Stimulated activated CD4-positive, alpha-beta T cell treated with anti-CD3 and anti-CD28 coated beads, Interleukin-1b, Interleukin-23, amount 100 ng/mL, for 1 hour (primary cell): ENCODE results near the gene NPC2.
A peak's percentile ranks its signal among the peaks of the same experiment; 100 is the strongest.

ENCODE experiments used
- DNase-seq, 2 donors: peaks; one replicate each; pipeline ENCODE4 v3.0.0-alpha.2; 2020; ENCODE audit warnings: low read depth in 2 of 2

Gene NPC2

GRCh38 chr14:74503291-74503937 lies 10.3 kb upstream of the NPC2 start:
- no peak for DNase-seq

GRCh38 chr14:74502236-74503019 lies 9.3 kb upstream of the NPC2 start:
- no peak for DNase-seq

- no peak for DNase-seq
Measured at GRCh38 chr14:74501691-74502090, 8.6 kb upstream of the NPC2 start.

- DNase-seq, result no peak
Measured at GRCh38 chr14:74501135-74501614, 8.1 kb upstream of the NPC2 start.

DNA sequence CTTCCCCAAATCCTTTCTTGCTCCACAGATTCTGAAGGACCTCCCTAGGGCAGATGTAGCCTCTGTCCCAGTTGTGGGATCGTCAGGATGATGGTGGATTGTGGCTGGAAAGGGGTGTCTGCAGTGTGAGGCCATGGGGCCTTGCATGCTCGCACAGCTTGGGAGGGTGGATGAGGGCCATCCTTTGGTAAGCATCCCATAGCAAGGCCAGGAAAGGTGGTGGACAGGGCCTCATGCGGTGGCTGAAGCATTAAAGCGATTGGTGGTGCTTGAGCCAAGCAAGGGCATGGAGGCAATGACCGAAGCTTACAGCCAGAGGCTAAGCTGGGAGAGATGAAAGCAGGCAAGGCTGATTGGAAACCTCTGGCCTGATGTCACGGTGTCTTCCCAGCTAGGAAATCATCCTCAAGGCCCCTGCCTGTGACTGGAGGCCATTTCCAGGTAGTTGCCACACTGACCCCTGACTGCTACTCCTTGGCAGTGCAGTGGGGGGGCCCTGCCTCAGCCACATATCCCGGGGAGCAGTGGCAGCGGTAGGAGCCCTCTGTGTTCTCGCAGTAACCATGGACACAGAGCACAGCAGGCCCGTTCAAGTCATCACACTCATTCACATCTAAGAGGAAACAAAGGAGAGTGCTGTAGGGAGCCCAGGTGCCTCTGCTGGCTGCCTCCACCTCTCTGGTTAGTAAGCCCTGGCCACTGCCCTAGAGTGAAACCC lies 7.5 kb upstream of the NPC2 start:
- no peak for DNase-seq

GRCh38 chr14:74495356-74495755 lies 2.3 kb upstream of the NPC2 start:
- DNase-seq, result no peak

DNA sequence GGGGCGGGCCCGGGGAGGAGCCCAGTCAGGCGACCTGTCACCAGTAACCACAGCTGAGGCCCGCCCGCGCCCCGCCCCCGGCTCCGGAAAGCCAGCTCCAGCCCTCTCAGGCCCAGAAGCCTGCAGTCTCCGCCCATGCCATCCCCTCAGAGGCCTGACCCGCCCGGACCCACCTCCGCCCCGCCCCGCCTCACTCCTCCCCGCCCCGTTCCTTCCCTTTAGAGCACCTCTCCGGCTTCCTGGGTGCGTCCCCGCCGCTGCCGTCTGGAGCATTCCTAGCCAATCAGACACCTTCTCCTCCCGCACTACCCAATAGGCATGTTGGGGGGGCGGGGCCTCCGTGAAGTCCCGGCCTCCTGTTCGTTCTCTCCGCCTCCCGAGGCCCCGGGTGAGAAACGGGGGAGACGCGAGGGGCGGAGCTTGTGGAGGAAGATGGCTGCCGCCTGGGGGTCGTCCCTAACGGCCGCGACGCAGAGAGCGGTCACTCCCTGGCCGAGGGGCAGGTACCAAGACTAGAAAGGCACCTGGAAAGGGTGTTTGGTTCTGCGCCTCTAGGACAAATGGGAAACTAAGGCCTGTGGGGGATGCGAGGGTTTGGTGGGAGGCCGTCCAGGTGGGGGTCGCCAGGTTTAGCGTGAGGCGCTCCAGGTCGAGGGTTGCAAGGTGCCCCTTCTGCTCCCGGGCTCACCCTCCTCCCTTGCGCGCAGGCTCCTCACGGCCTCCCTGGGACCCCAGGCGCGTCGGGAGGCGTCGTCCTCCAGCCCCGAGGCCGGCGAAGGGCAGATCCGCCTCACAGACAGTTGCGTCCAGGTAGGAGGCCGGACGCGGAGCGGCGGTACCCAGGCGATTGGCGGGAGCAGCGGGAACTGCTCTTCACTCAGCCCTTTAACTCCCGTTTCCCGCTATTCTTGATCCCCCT lies 497 bp upstream of the NPC2 start, which contains the start of gene ISCA2:
ISCA2 (plus strand) TSS at position 423 of the 919 bp plus-strand sequence; CDS start at position 433, 10 bp downstream.
- peak; percentile 98 to 99 for DNase-seq

GRCh38 chr14:74491956-74492775 lies 939 bp downstream of the NPC2 start:
- no peak for DNase-seq

- DNase-seq, result no peak
Measured at GRCh38 chr14:74490486-74490885, 2.6 kb downstream of the NPC2 start.

GRCh38 chr14:74488786-74489397 lies 4.2 kb downstream of the NPC2 start:
- no peak for DNase-seq

DNA sequence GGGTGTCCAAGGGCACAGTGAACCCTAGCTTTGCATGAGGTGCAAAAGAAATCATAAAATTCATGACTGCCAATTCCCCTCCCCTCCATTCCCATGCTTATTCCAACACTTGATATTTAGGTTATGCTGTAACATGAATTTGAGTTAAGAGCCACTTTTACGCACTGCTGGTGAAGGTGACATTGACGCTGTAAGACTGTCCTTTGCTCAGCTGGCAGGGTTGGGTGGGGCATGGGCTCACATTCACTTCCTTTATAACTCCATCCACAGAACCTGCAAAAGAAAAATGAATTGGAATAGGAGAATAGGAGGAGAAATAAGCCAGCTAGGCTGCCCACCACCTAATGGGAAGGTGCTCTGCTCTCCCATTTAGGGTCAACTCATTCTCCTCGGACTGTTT lies 6.9 kb downstream of the NPC2 start:
- no peak for DNase-seq

GRCh38 chr14:74483321-74483720 lies 9.8 kb downstream of the NPC2 start:
- no peak for DNase-seq

- no peak for DNase-seq
Measured at GRCh38 chr14:74482571-74482970, 10.5 kb downstream of the NPC2 start.

DNA sequence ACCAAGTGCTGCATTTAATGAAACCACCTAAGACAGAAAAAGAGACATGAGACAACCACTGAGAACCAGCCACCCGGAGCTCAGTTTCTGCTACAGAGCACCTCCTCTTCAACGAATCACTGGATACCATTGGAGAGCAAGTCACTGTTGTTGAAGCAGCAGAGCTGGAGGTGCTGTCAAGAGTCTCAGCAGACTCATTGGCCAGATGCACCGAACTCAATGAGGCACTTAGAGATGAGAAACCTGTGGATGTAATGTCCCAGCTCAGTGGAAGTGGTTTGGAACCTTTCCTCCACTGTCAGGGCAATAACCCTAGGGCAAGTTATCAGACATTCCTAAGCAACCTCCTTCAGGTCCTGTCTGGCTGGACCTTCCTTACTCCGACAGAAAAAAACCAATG lies 13.1 kb downstream of the NPC2 start:
- DNase-seq, result no peak

DNA sequence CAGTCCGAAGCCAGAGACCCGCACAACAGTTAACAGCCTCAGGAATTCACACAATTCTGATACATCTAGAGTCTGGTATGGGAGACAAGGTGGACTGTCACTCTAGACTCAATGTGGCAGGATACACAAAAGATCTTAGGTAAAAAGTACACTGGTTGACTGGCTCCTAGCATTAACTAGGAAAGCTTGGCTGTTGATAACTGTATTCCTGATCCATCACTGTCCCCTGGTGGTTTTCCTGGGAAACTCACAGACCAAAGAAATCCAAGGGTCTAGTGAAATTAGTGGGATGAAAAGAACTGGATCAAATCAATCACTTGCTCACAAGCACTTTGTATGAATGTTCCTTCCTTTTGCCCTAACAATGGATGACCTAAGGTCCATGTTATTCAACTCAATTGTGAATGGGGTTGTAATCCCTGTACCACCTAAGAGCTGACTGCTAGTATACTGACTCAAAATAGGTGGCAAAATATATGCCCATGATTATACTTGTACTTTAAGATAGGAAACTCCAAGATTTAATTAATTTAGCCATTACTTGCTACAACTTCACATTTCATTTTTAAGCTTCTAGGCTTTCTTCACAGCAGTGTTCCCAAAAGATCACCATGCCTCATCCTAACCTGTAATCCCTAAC lies 14.0 kb downstream of the NPC2 start:
- no peak for DNase-seq

GRCh38 chr14:74476607-74477006 lies 16.5 kb downstream of the NPC2 start:
- no peak for DNase-seq

GRCh38 chr14:74476107-74476506 lies 17.0 kb downstream of the NPC2 start:
- no peak for DNase-seq

DNA sequence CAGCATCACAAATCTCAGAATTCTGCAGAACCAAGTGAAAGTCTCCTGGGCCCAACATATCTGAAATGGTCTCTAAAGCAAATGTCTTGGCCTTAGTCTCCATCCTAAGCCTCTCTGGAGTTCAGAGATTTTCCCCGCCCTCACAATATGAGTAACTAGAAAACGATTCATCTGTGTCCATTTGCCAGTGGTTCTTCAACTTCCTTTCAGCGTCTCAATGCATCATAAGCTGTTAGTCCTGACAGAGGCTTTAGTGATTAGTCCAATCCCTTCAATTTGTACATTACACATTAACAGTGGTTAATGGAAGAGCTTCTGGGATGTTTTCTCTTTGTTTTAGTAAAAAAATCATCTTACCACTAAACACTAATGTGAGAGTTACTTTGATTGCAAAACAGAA lies 17.4 kb downstream of the NPC2 start:
- DNase-seq, result no peak

DNA sequence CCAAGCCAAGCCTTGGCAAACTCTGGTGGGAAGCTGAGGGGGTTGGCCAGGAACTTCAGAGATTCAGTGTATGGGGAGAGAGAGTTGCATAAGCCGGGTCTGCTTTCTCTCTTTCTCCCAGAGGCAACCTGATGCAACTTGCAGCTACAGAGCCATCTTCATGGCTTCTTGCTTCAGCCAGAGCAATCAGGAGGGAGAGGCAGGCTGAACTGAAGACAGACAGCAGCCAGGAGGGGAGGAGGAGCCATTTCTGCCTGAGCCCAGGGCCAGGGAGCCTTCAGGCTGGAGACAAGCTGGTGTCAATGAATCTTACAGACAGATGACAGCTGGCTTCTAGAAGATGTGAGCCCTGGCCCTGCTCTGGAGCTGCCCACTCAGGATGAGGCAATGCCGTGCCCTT lies 18.7 kb downstream of the NPC2 start:
- DNase-seq, result no peak

DNA sequence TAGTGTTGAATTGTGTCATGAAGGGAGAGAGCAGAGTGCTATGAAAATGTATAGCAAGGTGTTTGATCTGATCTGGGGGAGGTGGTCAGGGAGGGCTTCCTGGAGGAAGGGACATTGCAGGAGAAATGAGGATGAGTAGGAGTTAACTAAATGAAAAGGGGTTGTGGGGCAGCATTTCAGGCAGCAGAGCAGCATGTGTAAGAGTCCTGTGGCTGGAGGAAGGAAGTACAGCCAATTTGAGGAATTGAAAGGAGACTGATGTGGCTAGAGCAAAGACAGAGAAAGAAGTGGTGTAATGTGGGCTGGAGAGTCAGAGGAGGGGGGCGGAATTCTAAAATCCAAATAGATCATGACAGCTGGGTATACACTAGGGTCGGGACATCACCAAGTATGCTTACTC lies 20.5 kb downstream of the NPC2 start:
- DNase-seq, result no peak
